ENCODE data around the gene URGCP.
"Not testable (repeated sequence)": the region's sequence is repeated elsewhere in the genome, so short reads cannot be mapped to it uniquely, and the experiment has no call there.

Gene URGCP

DNA sequence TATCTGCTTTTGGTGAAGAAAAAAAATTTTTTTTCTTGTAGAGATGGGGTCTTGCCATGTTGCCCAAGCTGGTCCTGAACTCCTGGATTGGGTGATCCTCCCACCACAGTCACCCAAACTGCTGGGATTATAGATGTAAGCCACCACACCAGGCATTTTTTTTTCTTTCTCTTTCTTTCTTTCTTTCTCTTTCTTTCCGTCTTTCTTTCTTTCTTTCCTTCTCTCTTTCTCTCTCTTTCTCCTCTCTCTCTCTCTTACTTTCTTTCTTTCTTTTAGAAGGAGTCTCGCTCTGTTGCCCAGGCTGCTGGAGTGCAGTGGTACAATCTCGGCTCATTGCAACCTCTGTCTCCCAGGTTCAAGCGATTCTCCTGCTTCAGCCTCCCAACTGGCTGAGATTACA is 16.3 kb upstream of the URGCP start:
- DNase-seq (ENCODE audit: insufficient read length, low spot score): no peak
- no peak for FAIRE-seq

DNA sequence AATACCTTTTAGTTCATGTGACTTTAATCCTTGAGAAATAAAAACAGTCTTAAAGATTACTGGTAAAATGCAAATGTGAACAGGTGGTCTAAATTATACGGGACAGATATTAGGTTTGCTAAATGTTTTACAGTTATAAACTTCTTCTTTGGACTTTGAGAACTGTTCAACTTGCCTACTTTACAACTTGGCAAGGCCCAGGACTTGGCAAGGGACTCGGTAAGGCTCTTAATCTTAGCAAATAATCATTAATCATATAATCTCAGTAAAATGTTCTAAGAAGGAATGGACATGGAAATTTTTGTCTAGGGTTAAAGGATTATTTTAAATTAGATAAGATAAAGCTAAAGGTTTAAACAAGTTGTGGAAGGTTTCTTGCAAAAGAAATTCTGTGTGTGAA is 15.0 kb upstream of the URGCP start:
- no peak for FAIRE-seq
- DNase-seq (ENCODE audit: insufficient read length, low spot score): no peak

DNA sequence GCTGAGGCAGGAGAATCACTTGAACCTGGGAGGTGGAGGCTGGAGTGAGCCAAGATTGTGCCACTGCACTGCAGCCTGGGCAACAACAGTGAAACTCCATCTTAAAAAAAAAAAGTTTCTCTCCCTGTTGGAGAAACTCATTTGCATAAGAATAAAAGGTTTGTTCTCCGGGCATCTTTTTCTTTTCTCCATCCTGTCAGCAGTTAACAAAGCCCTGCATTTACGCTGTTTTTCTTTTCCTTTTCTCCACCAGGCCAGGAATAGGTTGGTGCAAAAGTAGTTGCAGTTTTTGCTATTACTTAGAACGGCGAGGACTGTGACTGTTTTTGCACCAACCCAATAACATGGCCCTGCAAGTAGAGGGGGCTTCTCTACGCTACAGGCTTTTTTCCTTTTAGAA is 9.5 kb upstream of the URGCP start:
- DNase-seq (ENCODE audit: insufficient read length, low spot score) (no peak), FAIRE-seq (no peak)

DNA sequence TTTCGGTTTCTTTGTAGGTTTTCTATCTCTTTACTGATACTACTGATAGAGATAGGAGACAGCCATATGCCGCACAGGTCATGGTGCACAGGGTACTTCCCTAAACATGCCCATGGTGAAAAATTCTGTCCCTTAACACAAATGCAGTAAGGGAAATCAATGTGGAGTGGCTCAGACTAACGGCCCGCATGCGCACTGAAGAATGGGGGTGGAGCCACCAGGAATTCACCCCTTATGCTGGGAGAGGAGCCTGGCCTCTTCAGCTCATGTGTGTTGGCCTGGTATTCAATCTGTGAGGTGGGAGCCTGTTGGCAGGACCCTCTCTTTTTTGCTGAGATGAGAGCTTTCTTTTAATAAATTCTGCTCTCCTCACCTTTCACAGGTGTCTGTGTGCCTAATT is 8.4 kb upstream of the URGCP start:
- FAIRE-seq (no peak), DNase-seq (ENCODE audit: insufficient read length, low spot score) (no peak)

DNA sequence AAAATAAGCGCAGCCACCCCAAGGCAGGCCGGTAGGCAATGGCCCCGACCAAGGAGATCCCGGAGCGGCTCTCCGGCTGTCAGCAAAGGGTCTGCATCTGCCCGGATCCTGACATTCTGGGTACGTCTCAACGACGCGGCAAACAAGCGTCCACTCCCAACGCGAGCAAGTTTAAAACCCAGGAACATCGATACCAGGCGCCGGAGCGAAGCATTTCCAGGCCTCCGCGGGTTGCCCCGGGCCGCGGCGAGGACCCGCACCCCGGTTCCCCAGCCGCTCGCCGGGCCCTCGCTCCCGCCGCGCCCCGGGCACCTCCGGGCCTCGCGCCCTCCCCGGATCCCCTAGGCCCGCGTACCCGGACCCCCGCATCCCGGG is 453 bp downstream of the URGCP start:
- FAIRE-seq (no peak), DNase-seq (ENCODE audit: insufficient read length, low spot score) (peak; percentile 41)

DNA sequence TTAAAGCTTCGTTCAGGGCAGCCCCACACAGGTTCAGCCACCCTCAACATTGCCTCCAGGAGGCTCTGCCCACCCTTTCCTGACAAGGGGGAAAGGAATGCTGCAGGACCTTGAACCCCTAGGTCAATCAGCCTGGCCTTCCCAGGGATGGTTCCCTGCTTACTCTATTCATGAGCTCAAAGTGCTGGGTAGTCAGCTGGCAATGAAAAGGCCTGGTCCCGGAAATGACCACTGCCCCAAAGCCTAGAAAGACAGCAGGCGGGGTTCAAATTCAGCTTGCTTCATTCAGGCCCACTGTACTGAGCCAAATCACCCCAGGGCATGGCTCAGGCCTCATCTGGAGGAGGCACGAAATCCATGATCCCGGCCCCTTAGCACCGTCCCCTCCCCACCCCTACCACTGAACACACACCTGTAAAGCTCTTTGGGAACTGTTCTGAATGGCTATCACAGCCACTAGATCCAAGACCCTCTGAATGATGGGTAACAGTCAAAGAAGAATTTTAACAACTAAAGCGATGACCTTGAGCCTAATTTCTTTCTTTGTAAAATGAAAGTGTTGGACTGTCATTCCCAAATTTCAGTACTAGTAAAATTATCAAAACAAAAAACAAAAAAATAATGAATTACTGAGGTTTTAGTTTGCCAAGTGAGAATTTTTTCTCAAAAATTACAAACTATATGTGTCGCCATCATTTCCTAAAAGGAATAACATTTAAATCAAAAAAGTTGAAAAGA is 1.0 kb downstream of the URGCP start:
- no peak for DNase-seq (ENCODE audit: insufficient read length, low spot score)
- FAIRE-seq: no peak

DNA sequence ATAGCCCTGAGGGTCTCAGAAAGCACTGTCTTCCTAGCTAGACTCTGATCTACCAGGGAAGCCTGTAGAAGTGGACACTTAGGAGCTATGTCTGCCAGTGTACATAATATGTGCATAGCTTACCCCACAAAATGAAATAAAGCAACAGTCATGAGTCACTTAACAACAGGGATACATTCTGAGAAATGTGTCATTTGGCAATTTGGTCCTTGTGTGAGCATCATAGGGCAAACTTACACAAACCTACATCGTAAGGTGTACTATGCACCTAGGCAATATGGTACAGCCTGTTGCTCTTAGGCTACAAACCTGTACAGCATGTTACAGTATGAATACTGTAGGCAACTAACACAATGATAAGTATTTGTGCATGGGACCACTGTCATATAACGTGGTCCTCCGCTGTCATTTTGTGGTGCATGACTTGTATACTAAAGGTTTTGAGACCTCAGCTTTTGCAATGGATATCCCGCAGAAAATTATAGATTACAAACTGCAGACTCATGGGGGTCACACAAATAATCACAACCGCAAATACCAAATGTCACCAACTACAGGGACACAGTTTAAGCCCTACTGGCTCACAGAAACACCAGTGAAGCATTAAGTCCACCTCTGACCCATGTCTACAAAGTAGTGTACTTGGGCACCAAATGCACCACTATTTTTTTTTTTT is 1.7 kb downstream of the URGCP start:
- no peak for DNase-seq (ENCODE audit: insufficient read length, low spot score)
- no peak for FAIRE-seq

DNA sequence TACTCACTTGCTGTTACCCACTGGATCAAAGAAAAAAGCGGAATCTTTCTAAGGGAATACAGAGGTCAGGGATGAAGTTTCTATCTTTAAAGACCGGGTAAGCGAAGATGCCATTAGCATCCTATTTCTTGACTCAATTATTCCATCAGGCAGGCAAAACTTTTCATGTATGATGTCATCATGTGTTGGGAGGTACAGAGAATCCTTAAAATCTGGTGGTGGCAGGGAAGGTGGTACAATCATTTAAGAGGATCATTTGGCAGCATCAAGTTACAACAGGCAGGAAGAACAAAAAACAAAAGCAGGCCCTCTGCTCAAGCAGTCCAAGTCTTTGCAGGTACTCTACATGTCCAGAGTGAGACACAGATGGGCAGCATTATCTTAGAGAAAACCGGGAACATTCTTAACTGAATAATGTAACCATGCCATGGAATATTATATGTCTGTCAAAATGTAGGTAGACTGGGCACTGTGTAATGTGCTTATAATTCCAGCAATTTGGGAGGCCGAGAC is 3.8 kb downstream of the URGCP start:
- DNase-seq (ENCODE audit: insufficient read length, low spot score) (no peak), FAIRE-seq (no peak)

DNA sequence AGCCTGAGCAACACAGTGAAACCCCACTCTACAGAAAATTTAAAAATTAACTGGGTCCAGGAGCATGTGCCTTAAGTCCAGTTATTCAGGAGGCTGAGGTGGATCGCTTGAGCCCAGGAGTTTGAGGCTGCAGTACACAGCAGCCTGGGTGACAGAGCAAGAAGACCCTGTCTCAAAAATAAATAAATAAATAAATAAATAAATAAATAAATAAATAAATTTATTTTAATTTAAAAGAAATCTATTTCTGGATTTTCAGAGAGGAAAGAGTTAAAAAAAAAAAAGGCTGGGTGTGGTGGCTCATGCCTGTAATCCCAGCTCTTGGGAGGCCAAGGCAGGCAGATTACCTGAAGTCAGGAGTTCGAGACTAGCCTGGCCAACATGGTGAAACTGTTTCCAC is 7.8 kb downstream of the URGCP start:
- FAIRE-seq; DNase-seq (ENCODE audit: insufficient read length, low spot score): not testable (repeated sequence)

DNA sequence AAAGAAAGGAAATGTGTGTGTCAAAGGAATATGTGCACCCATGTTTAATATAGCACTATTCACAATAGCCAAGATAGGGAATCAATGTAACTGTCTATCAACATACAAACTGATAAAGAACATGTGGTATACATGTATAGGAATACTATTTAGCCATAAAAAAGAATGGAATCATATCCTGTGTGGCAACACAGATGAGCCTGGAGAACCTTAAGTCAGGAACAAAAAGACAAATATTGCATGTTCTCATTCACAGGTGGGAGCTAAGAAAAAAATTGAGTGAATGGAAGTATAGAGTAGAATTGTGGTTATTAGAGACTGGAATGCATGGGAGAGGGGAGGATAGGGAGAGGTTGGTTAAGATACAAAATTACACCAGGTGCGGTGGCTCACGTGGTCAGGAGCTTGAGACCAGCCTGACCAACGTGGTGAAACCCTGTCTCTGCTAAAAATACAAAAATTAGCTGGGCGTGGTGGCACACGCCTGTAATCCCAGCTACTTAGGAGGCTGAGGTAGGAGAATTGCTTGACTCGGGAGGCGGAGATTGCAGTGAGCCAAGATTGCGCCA is 10.5 kb downstream of the URGCP start:
- FAIRE-seq (no peak), DNase-seq (ENCODE audit: insufficient read length, low spot score) (no peak)

DNA sequence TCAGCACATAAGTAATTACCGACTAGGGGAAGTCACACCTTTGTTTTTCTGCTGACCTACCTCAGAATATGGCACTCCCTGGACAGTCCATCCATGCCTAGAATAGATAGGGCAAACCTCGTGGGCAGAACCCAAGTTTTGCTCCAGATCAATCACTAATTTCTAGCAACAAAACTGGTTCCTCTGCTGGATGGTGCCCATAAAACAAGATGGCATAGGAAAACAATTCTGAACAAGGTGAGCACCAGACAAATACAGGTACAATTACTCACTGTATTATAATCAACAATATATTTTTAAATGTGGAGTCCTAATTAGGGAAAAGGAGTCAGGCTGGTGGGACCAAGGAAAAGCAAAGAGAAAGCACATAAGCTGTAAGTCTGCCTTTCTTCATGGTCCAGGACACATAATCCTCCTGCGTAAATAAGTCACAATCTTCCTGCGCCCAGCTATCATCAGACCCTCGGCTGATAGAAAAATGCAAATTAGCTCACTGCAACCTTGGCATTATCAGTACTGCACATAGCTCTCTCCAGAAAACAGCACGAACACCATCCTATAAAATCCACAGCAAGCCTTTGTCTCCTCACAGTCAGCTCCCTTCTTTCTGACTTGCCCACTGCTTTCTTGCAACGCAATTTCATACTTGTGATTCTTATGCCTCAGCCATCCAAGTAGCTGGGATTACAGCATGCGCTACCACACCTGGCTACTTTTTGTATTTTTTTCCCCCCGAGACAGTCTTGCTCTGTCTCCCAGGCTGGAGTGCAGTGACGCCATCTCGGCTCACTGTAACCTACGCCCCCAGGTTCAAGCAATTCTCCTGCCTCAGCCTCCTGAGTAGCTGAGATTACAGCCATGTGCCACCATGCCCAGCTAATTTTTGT is 15.1 kb downstream of the URGCP start:
- no peak for DNase-seq (ENCODE audit: insufficient read length, low spot score)
- no peak for FAIRE-seq

DNA sequence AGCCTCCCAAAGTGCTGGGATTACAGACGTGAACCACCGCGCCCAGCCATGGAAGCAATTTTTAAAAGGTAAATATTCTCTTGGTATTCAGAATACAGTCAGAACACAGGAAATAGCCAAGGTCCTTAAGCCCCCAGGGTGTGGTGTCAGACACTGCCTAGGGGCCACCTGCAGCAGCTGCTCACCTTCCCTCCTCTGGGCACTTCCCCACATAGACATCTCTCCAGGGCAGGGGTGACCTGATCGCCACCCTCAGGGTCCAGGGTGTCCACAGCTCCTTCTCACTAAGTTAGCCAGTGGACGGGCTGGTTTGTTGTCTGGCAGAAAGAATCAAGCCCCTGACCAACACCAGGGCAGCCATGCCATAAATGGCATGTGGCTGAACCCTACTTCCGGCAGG is 15.9 kb downstream of the URGCP start:
- DNase-seq (ENCODE audit: insufficient read length, low spot score) (no peak), FAIRE-seq (no peak)

DNA sequence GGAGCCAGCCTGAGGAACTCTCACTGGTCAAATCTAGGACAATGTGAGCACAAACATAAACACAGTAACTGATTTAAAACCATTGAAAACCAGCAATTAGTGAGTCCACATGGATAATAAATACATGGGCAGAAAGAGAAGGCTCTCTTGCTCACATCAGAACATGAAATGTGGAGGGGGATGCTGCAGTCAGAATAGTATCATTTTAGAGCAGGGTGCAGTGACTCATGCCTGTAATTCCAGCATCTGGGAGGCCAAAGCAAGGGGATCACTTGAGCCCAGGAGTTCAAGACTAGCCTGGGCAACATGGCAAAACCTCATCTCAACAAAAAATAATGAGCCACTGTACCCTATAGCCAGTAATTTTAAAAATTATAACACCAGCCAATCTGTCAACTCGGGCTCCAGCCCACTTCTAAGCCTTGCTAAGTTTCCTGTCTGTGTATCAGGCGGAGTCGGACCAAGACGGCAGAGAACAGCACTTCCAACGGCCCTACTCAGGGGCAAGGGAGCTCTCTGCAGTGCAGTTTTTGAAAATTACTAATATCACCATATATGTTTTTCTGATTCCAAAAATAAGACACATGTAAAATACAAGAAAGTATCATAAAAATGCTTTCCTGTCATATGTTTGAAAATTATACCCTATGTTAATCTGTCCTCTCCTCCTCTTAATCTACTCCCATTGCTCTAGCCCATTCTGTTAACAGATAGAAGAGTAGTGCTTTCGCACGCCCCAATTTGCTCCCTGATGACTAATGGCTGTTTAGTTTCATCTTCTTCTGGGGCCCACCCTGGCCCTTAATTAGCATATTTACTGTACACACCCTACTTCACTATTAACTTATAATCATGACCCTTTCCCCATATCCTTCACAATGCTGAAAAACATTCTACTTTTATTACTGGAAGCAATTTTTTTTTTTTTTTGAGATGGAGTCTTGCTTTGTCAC is 17.1 kb downstream of the URGCP start:
- FAIRE-seq (no peak), DNase-seq (ENCODE audit: insufficient read length, low spot score) (no peak)

DNA sequence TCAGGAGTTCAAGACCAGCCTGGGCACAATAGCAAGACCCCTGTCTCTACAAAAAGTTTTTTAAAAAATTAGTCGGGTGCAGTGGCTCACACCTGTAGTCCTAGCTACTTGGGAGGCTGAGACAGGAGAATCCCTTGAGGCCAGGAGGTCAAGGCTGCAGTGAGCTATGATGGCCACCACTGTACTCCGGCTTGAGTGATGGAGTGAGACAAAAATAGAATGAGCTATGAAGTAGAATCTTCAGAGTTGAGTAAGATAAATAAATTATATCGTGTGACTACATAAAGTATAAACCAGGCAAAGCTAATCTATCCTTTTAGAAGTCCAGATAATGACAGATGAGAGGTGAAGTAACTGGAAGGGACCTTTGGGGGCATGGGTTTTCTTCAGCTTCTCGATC is 21.8 kb downstream of the URGCP start:
- no peak for FAIRE-seq
- DNase-seq (ENCODE audit: insufficient read length, low spot score): no peak

DNA sequence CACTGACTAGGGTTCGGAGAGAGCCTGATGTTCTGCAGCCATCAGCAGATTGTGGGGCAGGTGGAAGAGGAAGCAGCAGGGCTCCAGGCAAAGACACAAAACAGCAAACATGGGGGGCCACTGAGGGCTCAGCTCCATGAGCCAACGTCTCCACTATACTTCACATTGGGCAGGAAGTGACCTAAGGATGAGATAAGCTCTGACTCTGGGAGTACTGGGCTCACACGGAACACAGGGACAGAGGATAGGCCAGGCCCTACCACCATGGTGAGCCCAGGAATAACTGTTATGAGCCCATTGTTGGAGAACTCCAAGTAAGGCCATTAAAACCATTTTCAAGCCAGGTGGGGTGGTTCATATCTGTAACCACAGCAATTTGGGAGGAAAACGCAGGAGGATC is 22.2 kb downstream of the URGCP start:
- FAIRE-seq (no peak), DNase-seq (ENCODE audit: insufficient read length, low spot score) (no peak)

DNA sequence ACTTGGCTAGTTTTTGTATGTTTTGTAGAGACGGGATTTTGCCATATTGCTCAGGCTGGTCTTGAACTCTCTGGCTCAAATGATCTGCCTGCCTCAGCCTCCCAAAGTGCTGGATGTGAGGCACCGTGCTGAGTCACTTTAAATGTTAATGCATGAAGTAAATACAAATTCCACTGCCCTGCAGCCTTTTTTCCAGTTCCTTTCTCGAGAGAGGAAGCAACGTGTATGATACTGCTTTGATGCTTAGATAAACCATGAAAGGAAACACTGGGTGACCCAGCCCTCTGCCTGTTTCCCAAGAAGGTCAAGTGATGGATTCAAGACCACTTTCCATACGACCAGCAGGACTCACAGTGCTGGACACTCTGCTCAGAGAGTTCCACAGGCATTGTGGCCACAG is 25.8 kb downstream of the URGCP start:
- DNase-seq (ENCODE audit: insufficient read length, low spot score) (no peak), FAIRE-seq (no peak)

DNA sequence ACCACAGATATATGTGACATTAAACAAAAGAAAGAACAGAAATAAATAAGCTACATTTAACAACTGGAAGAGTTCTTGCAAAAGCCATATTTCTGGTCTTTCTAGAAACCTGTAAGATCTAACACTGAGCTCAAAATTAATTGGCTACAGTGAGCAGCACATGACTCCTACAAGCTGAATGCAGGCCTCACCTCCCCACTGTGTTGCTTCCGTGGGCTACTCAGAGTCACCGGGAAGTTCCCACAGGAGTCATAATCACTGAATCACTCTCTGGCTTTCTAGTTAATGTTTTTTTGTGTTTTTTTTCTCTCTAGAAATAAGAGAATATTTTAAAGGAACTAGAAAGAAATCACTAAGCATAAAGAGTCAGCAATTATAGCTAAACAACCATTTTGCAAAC is 26.9 kb downstream of the URGCP start:
- FAIRE-seq (no peak), DNase-seq (ENCODE audit: insufficient read length, low spot score) (no peak)

DNA sequence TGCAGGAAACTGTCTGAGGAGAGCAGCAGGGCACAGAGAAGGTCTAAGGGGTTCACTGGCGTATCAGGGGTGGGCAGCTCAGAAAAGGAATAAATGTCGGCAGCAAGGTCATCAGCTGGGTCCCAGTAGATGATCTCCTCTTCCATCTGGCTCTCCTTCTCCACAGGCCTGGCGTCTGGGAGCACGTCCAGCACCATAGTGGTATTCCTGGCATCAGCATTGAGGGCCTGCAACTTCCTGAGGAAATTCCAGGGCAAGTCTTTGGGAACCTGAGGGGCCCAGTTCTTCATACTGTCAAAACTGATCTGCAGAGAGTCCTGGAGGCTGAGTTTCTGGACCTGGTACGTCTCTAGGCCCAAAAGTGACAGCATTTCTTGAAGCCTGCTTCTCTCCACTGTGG is 27.5 kb downstream of the URGCP start:
- FAIRE-seq (no peak), DNase-seq (ENCODE audit: insufficient read length, low spot score) (no peak)

DNA sequence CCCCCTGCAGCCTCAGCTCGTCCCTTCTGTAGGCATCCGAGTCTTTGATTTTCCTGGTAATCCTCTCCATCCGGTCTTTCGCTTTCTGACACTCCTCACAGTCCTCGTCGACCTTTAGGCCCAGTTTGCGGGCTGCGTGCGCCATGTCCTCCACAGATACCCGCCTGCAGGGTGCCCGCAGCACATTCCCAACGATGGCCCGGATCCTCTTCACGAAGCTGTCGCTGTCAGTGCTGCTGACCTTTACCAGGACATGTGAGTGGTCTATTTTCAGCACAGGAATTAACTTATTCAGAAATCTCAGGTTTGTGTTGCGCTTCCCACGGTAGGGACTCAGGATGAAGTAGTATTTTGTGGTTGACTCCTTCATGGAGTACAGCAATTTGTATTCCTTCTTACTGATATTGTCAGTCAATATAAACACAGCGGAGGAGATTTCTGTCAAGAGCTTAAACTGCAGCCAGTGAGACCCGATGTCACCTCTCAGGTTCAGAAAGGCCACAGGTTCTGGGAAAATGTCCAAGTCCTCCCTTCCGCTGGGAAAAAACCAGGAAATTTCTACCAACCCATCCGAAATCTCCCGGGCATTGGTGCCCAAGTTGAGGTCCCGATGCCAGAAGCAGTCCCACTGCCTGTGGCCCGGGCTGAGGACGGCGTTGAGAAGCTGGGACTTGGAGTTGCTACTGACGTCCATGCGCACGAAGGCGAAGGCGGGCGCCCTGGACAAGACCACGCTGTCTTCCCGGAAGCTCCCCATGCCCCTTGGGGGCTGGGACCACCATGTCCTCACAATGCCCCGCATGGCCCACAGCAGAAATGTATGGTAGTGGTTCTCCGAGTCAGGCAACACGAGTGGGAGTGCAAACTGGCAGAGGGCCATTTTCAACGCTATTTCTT is 28.2 kb downstream of the URGCP start:
- no peak for FAIRE-seq
- no peak for DNase-seq (ENCODE audit: insufficient read length, low spot score)
